SK-N-SH (cell line): ENCODE results near the gene PSMB9. TPM values are rescaled to one million over a fixed set of nuclear protein-coding genes. Genes with fewer than 3 reads are reported as not detected.

Source experiments
- CTCF ChIA-PET: fragments of 300-600, 350-600 bp; formaldehyde crosslinking; extraction: SDS; loops from one replicate; lab custom pipeline; 2021; lab: Yijun Ruan, JAX
- POLR2A ChIA-PET: fragments of 350-600 bp; sonication (Branson Sonifier 250); formaldehyde crosslinking; extraction: SDS; loops from one replicate; lab custom pipeline; 2020; ENCODE audit warnings: antibody characterized with exemption, inconsistent platforms; lab: Yijun Ruan, JAX
- DNase-seq: peaks from one replicate; pipeline ENCODE4 v3.0.0; 2012
- H2AFZ ChIP-seq: fragments of 200-600 bp; sonication (generic); 2 replicates; pipeline ENCODE4 v1.8.1; 2016; ENCODE audit warnings: antibody characterized with exemption, mild to moderate bottlenecking, low read depth
- H3F3A ChIP-seq: fragments of 200-600 bp; sonication (generic); replicated peaks from 2 replicates; pipeline ENCODE3; 2016; ENCODE audit warnings: antibody characterized with exemption, mild to moderate bottlenecking; ENCODE audit not compliant: insufficient read depth
- H3K27ac ChIP-seq, 2 experiments: fragments of 200-500 bp in 1 of 2; fragments of 200-600 bp in 1 of 2; sonication (Bioruptor generic) in 1 of 2; sonication (generic), shearing (Covaris generic) in 1 of 2; 2 replicates each; pipeline versions ENCODE4 v1.5.1 to v1.6.1; 2014 to 2016; ENCODE audit warnings: low read depth in 2 of 2, inconsistent platforms in 1 of 2, low read length in 1 of 2, mild to moderate bottlenecking in 1 of 2, mixed read lengths in 1 of 2
- H3K27me3 ChIP-seq: fragments of 200-600 bp; sonication (generic), shearing (Covaris generic); 2 replicates; pipeline ENCODE4 v1.6.1; 2016; ENCODE audit warnings: mixed run types; ENCODE audit not compliant: insufficient read depth
- H3K36me3 ChIP-seq, 2 experiments: fragments of 200-500 bp in 1 of 2; fragments of 200-600 bp in 1 of 2; sonication (Bioruptor generic) in 1 of 2; sonication (generic) in 1 of 2; replicated peaks in 1 of 2; 2 replicates each; pipeline versions ENCODE3 to v1.5.1; 2014 to 2016; ENCODE audit warnings: low read length in 1 of 2, mild to moderate bottlenecking in 1 of 2; ENCODE audit not compliant: insufficient read depth in 2 of 2, control insufficient read depth in 1 of 2
- H3K4me1 ChIP-seq, 2 experiments: fragments of 200-500 bp in 1 of 2; fragments of 200-600 bp in 1 of 2; sonication (Bioruptor generic) in 1 of 2; sonication (generic), shearing (Covaris generic) in 1 of 2; 2 replicates each; pipeline versions ENCODE4 v1.5.1 to v1.6.1; 2014 to 2016; ENCODE audit warnings: low read depth in 1 of 2, low read length in 1 of 2, mixed run types in 1 of 2; ENCODE audit not compliant: insufficient read depth in 2 of 2, control insufficient read depth in 1 of 2
- H3K4me2 ChIP-seq: fragments of 200-600 bp; sonication (generic), shearing (Covaris generic); 2 replicates; pipeline ENCODE4 v1.6.1; 2017; ENCODE audit warnings: mixed run types
- H3K4me3 ChIP-seq, 2 experiments: fragments of 200-500 bp in 1 of 2; fragments of 200-600 bp in 1 of 2; sonication (Bioruptor generic) in 1 of 2; sonication (generic), shearing (Covaris generic) in 1 of 2; 2 replicates each; pipeline versions ENCODE4 v1.5.1 to v1.8.1; 2014 to 2016; ENCODE audit warnings: low read depth in 2 of 2, inconsistent platforms in 1 of 2, low read length in 1 of 2, mild to moderate bottlenecking in 1 of 2, mixed read lengths in 1 of 2, moderate library complexity in 1 of 2
- H3K79me2 ChIP-seq: fragments of 200-600 bp; sonication (generic); 2 replicates; pipeline ENCODE4 v1.8.1; 2017; ENCODE audit warnings: mild to moderate bottlenecking; ENCODE audit not compliant: insufficient read depth
- H3K9ac ChIP-seq: fragments of 200-600 bp; sonication (generic); 2 replicates; pipeline ENCODE4 v1.6.1; 2017; ENCODE audit warnings: mixed run types
- H3K9me2 ChIP-seq: fragments of 200-600 bp; sonication (generic); 2 replicates; pipeline ENCODE4 v1.6.1; 2017; ENCODE audit warnings: mixed run types
- H3K9me3 ChIP-seq: fragments of 200-600 bp; sonication (generic); 2 replicates; pipeline ENCODE4 v1.6.1; 2017; ENCODE audit warnings: mixed run types, mild to moderate bottlenecking, moderate library complexity
- H4K20me1 ChIP-seq: fragments of 200-600 bp; sonication (generic); 2 replicates; pipeline ENCODE4 v1.6.1; 2017; ENCODE audit warnings: mild to moderate bottlenecking, mixed run types; ENCODE audit not compliant: insufficient read depth
- CHD2 ChIP-seq: fragments of 150-350 bp; IDR thresholded peaks from 2 replicates; pipeline ENCODE4 v1.6.1; 2018; ENCODE audit warnings: low read length; ENCODE audit not compliant: partially characterized antibody
- FOXJ3 ChIP-seq: sonication (generic); formaldehyde crosslinking; IDR thresholded peaks from 2 replicates; pipeline ENCODE4 v1.5.1; 2020; ENCODE audit warnings: mild to moderate bottlenecking, missing genetic modification reagents
- GATA2 ChIP-seq: sonication (generic); formaldehyde crosslinking; IDR thresholded peaks from 2 replicates; pipeline ENCODE4 v1.5.0; 2020; ENCODE audit warnings: mild to moderate bottlenecking, missing genetic modification reagents
- IRF3 ChIP-seq: fragments of 150-350 bp; IDR thresholded peaks from 2 replicates; pipeline ENCODE4 v1.6.1; 2016; ENCODE audit warnings: mild to moderate bottlenecking, low read depth, low read length
- JUND ChIP-seq: IDR thresholded peaks from 2 replicates; pipeline ENCODE4 v1.4.0; 2012
- MXI1 ChIP-seq: IDR thresholded peaks from 2 replicates; pipeline ENCODE4 v1.6.1; 2012; ENCODE audit warnings: mild to moderate bottlenecking, low read depth, low read length, improper control_type of control experiment
- NFIC ChIP-seq: IDR thresholded peaks from 2 replicates; pipeline ENCODE4 v1.4.0; 2012; ENCODE audit warnings: borderline replicate concordance
- NRF1 ChIP-seq: IDR thresholded peaks from 2 replicates; pipeline ENCODE4 v1.6.1; 2012; ENCODE audit warnings: low read depth, mild to moderate bottlenecking, low read length
- RFX5 ChIP-seq: IDR thresholded peaks from 2 replicates; pipeline ENCODE4 v1.6.1; 2012; ENCODE audit warnings: mild to moderate bottlenecking, improper control_type of control experiment, low read length
- RXRA ChIP-seq: IDR thresholded peaks from 2 replicates; pipeline ENCODE4 v1.4.0; 2012; ENCODE audit warnings: low read depth, mild to moderate bottlenecking, borderline replicate concordance
- SIN3A ChIP-seq: IDR thresholded peaks from 2 replicates; pipeline ENCODE4 v1.6.1; 2012; ENCODE audit warnings: low read depth, mild to moderate bottlenecking, low read length, moderate library complexity, borderline replicate concordance
- TAF1 ChIP-seq: IDR thresholded peaks from 2 replicates; pipeline ENCODE4 v1.6.1; 2012; ENCODE audit warnings: low read depth, mild to moderate bottlenecking, low read length, moderate library complexity, borderline replicate concordance
- TCF12 ChIP-seq: IDR thresholded peaks from 2 replicates; pipeline ENCODE4 v1.4.0; 2012
- WGBS: methylation state at CpG from one replicate; pipeline ENCODE4 v1.1.6; 2017; ENCODE audit warnings: low lambda C conversion rate; 5-methylcytosine and 5-hydroxymethylcytosine counted together
- polyA plus RNA-seq, 3 experiments: library from polyadenylated mRNA; depleted of rRNA; stranded (reverse); fragments of >200 nt; gene quantifications; 2 replicates each; pipeline ENCODE4 v1.2.3, GENCODE V29; 2012
- TF ChIP-seq, protein P1 (sequence below): IDR thresholded peaks from 2 replicates; pipeline ENCODE4; 2012
- TF ChIP-seq, protein P2 (sequence below): IDR thresholded peaks from 2 replicates; pipeline ENCODE4 v1.4.0; 2012; ENCODE audit warnings: low read depth, borderline replicate concordance
- TF ChIP-seq, protein P3 (sequence below): IDR thresholded peaks from 2 replicates; pipeline ENCODE4 v1.6.1; 2012; ENCODE audit warnings: mild to moderate bottlenecking, low read depth, low read length, moderate library complexity
- TF ChIP-seq, protein P4 (sequence below): fragments of 200-600 bp; sonication (generic); IDR thresholded peaks from 2 replicates; pipeline ENCODE4 v1.6.1; 2017; ENCODE audit warnings: antibody characterized with exemption, mild to moderate bottlenecking, moderate library complexity
- TF ChIP-seq, protein P5 (sequence below): fragments of 150-350 bp; IDR thresholded peaks from 2 replicates; pipeline ENCODE4 v1.6.1; 2017; ENCODE audit warnings: antibody characterized with exemption, low read length, low read depth, borderline replicate concordance

PSMB9 gene
- polyA plus RNA-seq, 1 of the 3 experiments (the other 2 are of a cell fraction) = 83.7 TPM

DNA sequence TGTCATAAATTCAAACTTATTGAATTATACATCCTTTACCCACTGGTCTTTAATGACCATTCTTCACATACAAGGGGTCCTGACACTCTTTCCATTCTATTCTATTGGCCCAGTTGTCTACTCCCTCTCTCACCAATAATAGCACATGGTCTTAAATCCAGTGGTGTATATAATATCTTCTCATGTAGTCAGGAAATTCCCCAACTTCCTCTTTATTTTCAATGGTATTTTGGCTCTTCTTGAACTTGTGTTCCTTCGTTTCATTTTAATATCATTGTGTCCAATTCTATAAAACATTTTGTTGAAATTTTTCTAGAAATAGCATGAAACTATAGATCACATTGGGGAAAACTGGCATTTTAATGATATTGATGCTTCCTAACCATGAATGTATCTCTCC lies 36.8 kb downstream of the PSMB9 start (continued):
- TF ChIP-seq IRF3 (no peak), CHD2 (no peak), RXRA (no peak), RFX5 (no peak)
- TF ChIP-seq, protein P1, sequence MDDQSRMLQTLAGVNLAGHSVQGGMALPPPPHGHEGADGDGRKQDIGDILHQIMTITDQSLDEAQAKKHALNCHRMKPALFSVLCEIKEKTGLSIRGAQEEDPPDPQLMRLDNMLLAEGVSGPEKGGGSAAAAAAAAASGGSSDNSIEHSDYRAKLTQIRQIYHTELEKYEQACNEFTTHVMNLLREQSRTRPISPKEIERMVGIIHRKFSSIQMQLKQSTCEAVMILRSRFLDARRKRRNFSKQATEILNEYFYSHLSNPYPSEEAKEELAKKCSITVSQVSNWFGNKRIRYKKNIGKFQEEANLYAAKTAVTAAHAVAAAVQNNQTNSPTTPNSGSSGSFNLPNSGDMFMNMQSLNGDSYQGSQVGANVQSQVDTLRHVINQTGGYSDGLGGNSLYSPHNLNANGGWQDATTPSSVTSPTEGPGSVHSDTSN = no peak
- TF ChIP-seq, all 33 proteins: peak for 0

DNA sequence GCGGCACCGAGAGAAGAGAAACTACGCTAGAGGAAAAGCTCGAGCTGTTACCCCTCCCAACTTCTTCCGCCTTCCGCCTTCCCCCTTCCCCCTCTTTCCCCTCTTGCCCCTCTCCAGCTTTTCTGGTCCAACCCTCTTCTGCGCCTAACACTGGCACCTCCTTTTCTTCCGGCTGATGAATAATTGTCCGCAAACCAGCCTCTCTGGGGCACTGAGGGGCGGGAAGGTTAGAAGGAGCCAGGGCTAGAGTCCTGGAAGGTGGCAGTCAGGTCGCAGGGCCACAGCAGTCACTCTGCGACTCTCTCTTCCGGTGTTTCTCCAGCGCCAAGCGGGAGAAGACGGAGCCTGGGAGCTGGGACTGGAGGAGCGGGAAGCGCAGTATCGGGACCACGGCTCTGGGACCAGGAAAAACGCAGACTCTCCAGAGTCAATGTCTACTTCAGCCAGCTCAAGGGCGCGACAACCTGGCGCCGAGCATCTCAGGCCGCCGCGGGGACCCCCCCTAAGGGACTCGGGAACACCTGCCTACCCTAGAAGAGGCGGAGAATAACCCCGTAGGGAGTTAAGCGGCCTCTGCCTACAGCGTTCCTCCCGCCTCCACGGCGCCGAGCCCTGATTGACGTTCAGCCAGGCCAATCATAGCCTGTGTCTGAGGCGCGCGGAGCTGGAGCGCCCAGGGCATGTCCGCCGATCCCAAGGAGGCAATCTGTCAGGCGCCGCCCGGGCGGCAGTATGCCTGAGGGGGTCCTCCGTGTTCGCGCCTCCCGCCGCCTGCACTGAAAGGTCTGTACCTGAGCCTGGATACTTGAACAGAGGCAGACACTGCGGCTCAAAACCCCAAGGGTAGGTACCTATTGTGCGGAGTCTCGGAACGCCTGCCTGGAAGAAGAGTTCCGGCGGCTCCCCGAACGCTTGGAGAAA lies 40.4 kb downstream of the PSMB9 start:
- Histone ChIP-seq H3K79me2 (peaks cover 18% of the 10 kb centered on the region; the same call in 1 of the 2 replicates), H3K4me3 (peak overlapping the region; percentile 73 to 90), H3K4me2 (peak overlapping the region; percentile 90), H4K20me1 (no peaks in the 10 kb centered on the region), H3K9ac (peak overlapping the region; percentile 69), H3F3A (peaks cover 8% of the 10 kb centered on the region), H3K27ac (peak overlapping the region; percentile 73 to 92), H3K9me2 (no peaks in the 10 kb centered on the region), H3K9me3 (no peaks in the 10 kb centered on the region), H3K4me1 (peaks cover 0 to 8% of the 10 kb centered on the region in 2 experiments; a peak in 2 of 4 replicates), H2AFZ (peak overlapping the region; percentile 95), H3K36me3 (no peaks in the 10 kb centered on the region), H3K27me3 (no peaks in the 10 kb centered on the region)
- DNase-seq = peak; percentile 98
- ChIA-PET POLR2A (interaction anchor here (0.7 to 1.9 kb wide), 6 partner anchors 10 to 354 kb away, joined by 3 to 50 read pairs (median 3); partner anchors contain the start of gene TAP2), CTCF (interaction anchor here (0.9 to 5.7 kb wide), 15 partner anchors 8 to 354 kb away, joined by 3 to 35 read pairs (median 4); partner anchors contain the start of genes BRD2, HLA-DMA and TAP2)
- 1% methylated on average over 40 of the region's 61 CpGs for WGBS
- TF ChIP-seq, protein P2, sequence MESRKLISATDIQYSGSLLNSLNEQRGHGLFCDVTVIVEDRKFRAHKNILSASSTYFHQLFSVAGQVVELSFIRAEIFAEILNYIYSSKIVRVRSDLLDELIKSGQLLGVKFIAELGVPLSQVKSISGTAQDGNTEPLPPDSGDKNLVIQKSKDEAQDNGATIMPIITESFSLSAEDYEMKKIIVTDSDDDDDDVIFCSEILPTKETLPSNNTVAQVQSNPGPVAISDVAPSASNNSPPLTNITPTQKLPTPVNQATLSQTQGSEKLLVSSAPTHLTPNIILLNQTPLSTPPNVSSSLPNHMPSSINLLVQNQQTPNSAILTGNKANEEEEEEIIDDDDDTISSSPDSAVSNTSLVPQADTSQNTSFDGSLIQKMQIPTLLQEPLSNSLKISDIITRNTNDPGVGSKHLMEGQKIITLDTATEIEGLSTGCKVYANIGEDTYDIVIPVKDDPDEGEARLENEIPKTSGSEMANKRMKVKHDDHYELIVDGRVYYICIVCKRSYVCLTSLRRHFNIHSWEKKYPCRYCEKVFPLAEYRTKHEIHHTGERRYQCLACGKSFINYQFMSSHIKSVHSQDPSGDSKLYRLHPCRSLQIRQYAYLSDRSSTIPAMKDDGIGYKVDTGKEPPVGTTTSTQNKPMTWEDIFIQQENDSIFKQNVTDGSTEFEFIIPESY = no peak
- no peak for TF ChIP-seq GATA2 (CRISPR knock-in tag)
- TF ChIP-seq FOXJ3 = no peak
- 0 out of 2 replicates have a peak, but pooled peaks have one; percentile 32 for TF ChIP-seq MXI1
- TF ChIP-seq JUND = no peak
- TF ChIP-seq, protein P3, sequence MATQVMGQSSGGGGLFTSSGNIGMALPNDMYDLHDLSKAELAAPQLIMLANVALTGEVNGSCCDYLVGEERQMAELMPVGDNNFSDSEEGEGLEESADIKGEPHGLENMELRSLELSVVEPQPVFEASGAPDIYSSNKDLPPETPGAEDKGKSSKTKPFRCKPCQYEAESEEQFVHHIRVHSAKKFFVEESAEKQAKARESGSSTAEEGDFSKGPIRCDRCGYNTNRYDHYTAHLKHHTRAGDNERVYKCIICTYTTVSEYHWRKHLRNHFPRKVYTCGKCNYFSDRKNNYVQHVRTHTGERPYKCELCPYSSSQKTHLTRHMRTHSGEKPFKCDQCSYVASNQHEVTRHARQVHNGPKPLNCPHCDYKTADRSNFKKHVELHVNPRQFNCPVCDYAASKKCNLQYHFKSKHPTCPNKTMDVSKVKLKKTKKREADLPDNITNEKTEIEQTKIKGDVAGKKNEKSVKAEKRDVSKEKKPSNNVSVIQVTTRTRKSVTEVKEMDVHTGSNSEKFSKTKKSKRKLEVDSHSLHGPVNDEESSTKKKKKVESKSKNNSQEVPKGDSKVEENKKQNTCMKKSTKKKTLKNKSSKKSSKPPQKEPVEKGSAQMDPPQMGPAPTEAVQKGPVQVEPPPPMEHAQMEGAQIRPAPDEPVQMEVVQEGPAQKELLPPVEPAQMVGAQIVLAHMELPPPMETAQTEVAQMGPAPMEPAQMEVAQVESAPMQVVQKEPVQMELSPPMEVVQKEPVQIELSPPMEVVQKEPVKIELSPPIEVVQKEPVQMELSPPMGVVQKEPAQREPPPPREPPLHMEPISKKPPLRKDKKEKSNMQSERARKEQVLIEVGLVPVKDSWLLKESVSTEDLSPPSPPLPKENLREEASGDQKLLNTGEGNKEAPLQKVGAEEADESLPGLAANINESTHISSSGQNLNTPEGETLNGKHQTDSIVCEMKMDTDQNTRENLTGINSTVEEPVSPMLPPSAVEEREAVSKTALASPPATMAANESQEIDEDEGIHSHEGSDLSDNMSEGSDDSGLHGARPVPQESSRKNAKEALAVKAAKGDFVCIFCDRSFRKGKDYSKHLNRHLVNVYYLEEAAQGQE = no peak
- TF ChIP-seq, protein P4, sequence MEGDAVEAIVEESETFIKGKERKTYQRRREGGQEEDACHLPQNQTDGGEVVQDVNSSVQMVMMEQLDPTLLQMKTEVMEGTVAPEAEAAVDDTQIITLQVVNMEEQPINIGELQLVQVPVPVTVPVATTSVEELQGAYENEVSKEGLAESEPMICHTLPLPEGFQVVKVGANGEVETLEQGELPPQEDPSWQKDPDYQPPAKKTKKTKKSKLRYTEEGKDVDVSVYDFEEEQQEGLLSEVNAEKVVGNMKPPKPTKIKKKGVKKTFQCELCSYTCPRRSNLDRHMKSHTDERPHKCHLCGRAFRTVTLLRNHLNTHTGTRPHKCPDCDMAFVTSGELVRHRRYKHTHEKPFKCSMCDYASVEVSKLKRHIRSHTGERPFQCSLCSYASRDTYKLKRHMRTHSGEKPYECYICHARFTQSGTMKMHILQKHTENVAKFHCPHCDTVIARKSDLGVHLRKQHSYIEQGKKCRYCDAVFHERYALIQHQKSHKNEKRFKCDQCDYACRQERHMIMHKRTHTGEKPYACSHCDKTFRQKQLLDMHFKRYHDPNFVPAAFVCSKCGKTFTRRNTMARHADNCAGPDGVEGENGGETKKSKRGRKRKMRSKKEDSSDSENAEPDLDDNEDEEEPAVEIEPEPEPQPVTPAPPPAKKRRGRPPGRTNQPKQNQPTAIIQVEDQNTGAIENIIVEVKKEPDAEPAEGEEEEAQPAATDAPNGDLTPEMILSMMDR = peak; percentile 35
- TF ChIP-seq SIN3A = no peak
- no peak for TF ChIP-seq TCF12
- no peak for TF ChIP-seq CHD2
- TF ChIP-seq, protein P5, sequence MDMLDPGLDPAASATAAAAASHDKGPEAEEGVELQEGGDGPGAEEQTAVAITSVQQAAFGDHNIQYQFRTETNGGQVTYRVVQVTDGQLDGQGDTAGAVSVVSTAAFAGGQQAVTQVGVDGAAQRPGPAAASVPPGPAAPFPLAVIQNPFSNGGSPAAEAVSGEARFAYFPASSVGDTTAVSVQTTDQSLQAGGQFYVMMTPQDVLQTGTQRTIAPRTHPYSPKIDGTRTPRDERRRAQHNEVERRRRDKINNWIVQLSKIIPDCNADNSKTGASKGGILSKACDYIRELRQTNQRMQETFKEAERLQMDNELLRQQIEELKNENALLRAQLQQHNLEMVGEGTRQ = no peak
- TF ChIP-seq TAF1 = peak; percentile 61
- no peak for TF ChIP-seq NRF1
- TF ChIP-seq NFIC = no peak
